Measurements from ENCODE around the gene LRMDA.

Gene LRMDA

DNA sequence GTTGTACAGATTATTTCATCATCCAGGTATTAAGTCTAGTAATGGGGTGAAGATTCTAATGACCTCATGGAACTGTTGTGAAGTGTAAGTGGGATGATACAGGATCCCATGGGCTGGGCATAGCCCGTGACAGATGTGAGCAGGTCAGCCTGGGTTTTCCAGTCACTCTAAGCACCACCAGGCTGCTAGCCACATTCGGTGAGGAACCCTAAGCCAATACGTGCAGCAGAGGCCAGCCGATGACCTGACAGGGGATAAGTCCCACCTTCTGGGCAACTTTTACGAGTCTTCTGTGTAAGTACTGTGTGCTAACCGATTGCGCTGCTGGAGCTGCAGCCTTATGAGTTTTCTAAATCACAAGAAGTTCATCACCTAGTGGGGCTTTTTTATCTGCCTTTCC, 37.2 kb upstream of the LRMDA start:
- no peak overlapping the region for H3K4me3 ChIP-seq (ENCODE audit: low read length)
- H2BK15ac ChIP-seq (replicated peaks; ENCODE audit: low read depth): no peak overlapping the region
- no peak overlapping the region for H3K4ac ChIP-seq (ENCODE audit: low read depth, low read length)
- no peak overlapping the region for H2AK5ac ChIP-seq (ENCODE audit: low read length)
- no peak overlapping the region for H3K18ac ChIP-seq (ENCODE audit: low read length)
- H2BK120ac ChIP-seq (ENCODE audit: low read depth, low read length): no peak overlapping the region
- no peak overlapping the region for H4K8ac ChIP-seq (ENCODE audit: low read depth, low read length)
- H3K79me2 ChIP-seq (ENCODE audit: control insufficient read depth, insufficient read depth, low read length): no peaks in the 10 kb centered on the region
- H3K27me3 ChIP-seq (ENCODE audit: insufficient read depth, low read length, poor library complexity): peaks cover 48% of the 10 kb centered on the region
- WGBS (ENCODE audit: extremely low coverage, insufficient coverage, low lambda C conversion rate): no CpG with 5 or more reads among the region's 7 CpGs
- no peak overlapping the region for H3K23ac ChIP-seq (ENCODE audit: low read length)
- DNase-seq: no peak
- H3K27ac ChIP-seq (ENCODE audit: low read depth, low read length): no peak overlapping the region
- no peaks in the 10 kb centered on the region for H3K36me3 ChIP-seq (ENCODE audit: control insufficient read depth, insufficient read depth, low read length)
- H3K4me1 ChIP-seq (ENCODE audit: control insufficient read depth, low read depth, low read length): no peaks in the 10 kb centered on the region
- H3K56ac ChIP-seq (ENCODE audit: low read length): no peak overlapping the region
- H2BK5ac ChIP-seq (ENCODE audit: low read length): no peak overlapping the region
- no peak overlapping the region for H4K5ac ChIP-seq (ENCODE audit: low read length)
- H3K79me1 ChIP-seq (ENCODE audit: low read length): no peaks in the 10 kb centered on the region
- H3K4me2 ChIP-seq (ENCODE audit: low read length): no peak overlapping the region
- no peak overlapping the region for H3K9ac ChIP-seq (ENCODE audit: low read length)

DNA sequence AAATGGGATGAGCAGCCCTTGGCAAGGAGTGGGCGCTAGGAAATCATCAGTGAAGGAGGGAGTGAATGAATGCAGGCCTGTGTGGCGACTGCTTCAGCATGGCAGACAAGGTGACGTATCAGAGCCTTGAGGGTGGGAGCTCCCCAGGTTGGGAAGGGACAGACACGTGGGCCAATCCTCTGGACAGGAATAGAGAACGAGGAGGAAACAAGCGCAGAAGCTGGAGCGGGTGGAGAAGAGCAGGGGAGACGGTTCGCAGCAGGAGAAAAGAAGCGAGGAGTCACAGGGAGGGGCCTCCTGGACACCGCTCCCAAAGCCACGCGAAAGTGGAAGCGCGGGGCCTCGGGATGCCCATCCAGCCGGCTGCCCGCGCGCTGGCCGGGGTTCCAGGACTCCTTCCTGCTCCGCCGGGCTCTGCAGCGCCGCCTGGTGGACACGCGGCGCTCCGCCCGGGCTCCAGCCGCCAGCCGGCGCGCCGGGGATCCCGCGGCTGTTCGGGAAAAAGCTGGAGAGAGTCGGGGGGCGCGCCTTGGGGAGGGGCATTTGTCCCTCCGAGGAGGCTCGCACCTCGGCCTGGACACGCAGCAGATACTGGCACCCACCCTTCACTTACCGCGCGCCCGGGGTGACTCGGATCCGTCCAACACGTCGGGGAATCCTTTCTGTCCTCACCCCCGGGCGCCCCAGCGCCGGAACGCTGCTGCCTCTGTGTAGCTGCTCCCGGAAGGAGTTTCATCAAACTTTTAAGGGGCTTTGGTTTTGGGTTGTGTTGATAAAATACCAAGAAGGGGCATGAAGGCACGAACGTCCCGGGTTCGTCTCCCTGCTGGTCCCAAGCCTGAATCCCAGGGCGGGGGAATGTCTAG, 36.1 kb upstream of the LRMDA start:
- H3K79me2 ChIP-seq (ENCODE audit: control insufficient read depth, insufficient read depth, low read length): no peaks in the 10 kb centered on the region
- H3K79me1 ChIP-seq (ENCODE audit: low read length): no peaks in the 10 kb centered on the region
- no peak overlapping the region for H3K23ac ChIP-seq (ENCODE audit: low read length)
- no CpG with 5 or more reads among the region's 64 CpGs for WGBS (ENCODE audit: extremely low coverage, insufficient coverage, low lambda C conversion rate)
- no peak overlapping the region for H3K27ac ChIP-seq (ENCODE audit: low read depth, low read length)
- H3K4me3 ChIP-seq (ENCODE audit: low read length): no peak overlapping the region
- H3K27me3 ChIP-seq (ENCODE audit: insufficient read depth, low read length, poor library complexity): peaks cover 53% of the 10 kb centered on the region
- no peak overlapping the region for H2BK120ac ChIP-seq (ENCODE audit: low read depth, low read length)
- peak; percentile 59 for DNase-seq
- H3K4me1 ChIP-seq (ENCODE audit: control insufficient read depth, low read depth, low read length): no peaks in the 10 kb centered on the region
- H3K36me3 ChIP-seq (ENCODE audit: control insufficient read depth, insufficient read depth, low read length): no peaks in the 10 kb centered on the region
- H3K4ac ChIP-seq (ENCODE audit: low read depth, low read length): no peak overlapping the region
- peak overlapping the region; percentile 60 for H3K56ac ChIP-seq (ENCODE audit: low read length)
- no peak overlapping the region for H3K18ac ChIP-seq (ENCODE audit: low read length)
- no peak overlapping the region for H2BK5ac ChIP-seq (ENCODE audit: low read length)
- H3K4me2 ChIP-seq (ENCODE audit: low read length): peak overlapping the region; percentile 75
- peak overlapping the region; percentile 40 for H3K9ac ChIP-seq (ENCODE audit: low read length)
- H2AK5ac ChIP-seq (ENCODE audit: low read length): no peak overlapping the region
- no peak overlapping the region for H4K5ac ChIP-seq (ENCODE audit: low read length)
- H2BK15ac ChIP-seq (replicated peaks; ENCODE audit: low read depth): no peak overlapping the region
- H4K8ac ChIP-seq (ENCODE audit: low read depth, low read length): no peak overlapping the region

DNA sequence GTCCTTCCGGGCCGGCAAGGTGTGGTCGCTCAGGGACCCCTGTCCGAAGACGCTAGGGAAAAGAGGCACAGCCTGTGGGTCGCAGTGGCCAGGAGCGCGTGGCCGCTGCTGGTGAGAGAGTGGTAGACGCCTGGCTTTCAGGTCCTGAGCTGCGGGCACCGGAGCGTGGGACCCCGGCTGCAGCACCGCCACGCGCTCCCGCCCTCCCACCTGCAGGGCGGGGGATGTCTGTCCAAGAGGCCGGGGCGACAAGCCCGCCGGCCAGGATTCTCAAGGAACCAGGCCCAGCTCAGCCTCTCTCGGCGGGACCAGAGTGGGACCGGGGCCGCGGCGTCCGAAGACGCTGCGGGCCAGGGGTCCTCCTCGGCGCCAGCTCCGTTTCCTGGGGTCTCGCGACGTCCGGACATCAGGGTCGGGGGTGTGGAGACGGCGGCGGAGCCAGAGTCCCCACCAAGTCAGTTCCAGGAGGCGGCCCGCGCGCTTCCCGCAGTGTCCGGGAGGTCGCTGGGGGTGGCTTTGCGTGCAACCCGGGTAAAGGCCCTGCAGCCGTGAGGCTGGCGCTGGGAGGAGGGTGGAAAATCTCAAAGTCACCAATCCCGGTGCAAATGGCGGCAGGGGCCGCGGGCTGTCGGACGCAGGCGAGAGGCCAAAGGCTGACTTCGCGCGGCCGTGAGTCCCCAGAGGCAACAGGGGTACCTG, 35.3 kb upstream of the LRMDA start:
- peak overlapping the region; percentile 6 for H4K8ac ChIP-seq (ENCODE audit: low read depth, low read length)
- no peaks in the 10 kb centered on the region for H3K4me1 ChIP-seq (ENCODE audit: control insufficient read depth, low read depth, low read length)
- H3K79me2 ChIP-seq (ENCODE audit: control insufficient read depth, insufficient read depth, low read length): no peaks in the 10 kb centered on the region
- H3K56ac ChIP-seq (ENCODE audit: low read length): peak overlapping the region; percentile 62
- whole genome bisulfite sequencing (ENCODE audit: extremely low coverage, insufficient coverage, low lambda C conversion rate): no CpG with 5 or more reads among the region's 65 CpGs
- H2BK15ac ChIP-seq (replicated peaks; ENCODE audit: low read depth): no peak overlapping the region
- no peaks in the 10 kb centered on the region for H3K36me3 ChIP-seq (ENCODE audit: control insufficient read depth, insufficient read depth, low read length)
- H3K4ac ChIP-seq (ENCODE audit: low read depth, low read length): no peak overlapping the region
- H4K5ac ChIP-seq (ENCODE audit: low read length): no peak overlapping the region
- peak; percentile 33 for DNase-seq
- H3K4me2 ChIP-seq (ENCODE audit: low read length): peak overlapping the region; percentile 75
- no peak overlapping the region for H3K27ac ChIP-seq (ENCODE audit: low read depth, low read length)
- no peak overlapping the region for H3K23ac ChIP-seq (ENCODE audit: low read length)
- H2BK120ac ChIP-seq (ENCODE audit: low read depth, low read length): no peak overlapping the region
- no peak overlapping the region for H2AK5ac ChIP-seq (ENCODE audit: low read length)
- peaks cover 59% of the 10 kb centered on the region for H3K27me3 ChIP-seq (ENCODE audit: insufficient read depth, low read length, poor library complexity)
- no peaks in the 10 kb centered on the region for H3K79me1 ChIP-seq (ENCODE audit: low read length)
- peak overlapping the region; percentile 43 for H3K9ac ChIP-seq (ENCODE audit: low read length)
- H3K18ac ChIP-seq (ENCODE audit: low read length): peak overlapping the region; percentile 5
- peak overlapping the region; percentile 11 for H3K4me3 ChIP-seq (ENCODE audit: low read length)
- H2BK5ac ChIP-seq (ENCODE audit: low read length): no peak overlapping the region

DNA sequence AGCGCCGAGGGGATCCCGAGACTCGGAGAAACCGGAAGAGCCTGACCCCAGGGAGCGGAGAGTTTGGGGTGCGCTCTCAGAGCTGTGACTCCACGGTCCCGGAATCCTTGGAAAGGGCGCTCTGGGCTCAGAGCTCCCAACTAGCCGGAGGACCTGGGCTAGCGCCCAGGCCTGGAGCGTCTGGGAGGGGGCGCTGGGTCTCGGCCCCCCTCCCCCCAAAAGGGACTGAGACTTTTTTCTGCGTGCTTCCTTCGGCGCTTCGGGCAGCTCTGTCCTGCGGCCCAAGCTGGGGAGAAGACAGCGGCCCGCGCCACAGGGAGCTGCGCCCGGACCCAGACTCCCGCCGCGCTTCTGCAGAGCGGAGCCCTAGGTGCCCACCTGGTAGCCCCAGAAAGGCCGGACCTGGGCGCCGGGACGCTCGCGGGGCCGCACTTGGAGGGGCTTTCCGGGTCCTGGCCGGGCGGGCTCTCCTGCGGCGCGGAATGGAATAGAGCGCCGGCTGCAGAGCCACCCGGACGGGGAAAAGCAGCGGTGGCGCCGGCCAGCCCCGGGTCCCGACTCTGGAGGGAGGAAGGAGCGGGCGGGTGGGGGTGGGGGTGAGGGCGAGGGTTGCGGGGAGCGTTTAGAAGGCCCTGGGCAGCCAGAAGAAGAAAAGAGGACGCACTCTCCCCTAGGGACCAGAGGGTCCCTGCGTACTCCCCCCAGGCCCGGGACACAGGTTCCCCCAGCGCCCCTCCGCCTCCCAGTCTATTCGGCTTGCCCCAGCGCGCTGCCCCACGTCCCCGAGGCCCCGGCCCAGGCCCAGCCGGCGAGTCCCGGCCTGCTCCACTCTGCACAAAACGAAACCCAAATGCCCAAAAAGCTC, 34.6 kb upstream of the LRMDA start:
- H3K36me3 ChIP-seq (ENCODE audit: control insufficient read depth, insufficient read depth, low read length): no peaks in the 10 kb centered on the region
- H3K4me2 ChIP-seq (ENCODE audit: low read length): peak overlapping the region; percentile 75
- peaks cover 59% of the 10 kb centered on the region for H3K27me3 ChIP-seq (ENCODE audit: insufficient read depth, low read length, poor library complexity)
- H3K4me3 ChIP-seq (ENCODE audit: low read length): peak overlapping the region; percentile 11
- no peak overlapping the region for H3K27ac ChIP-seq (ENCODE audit: low read depth, low read length)
- no peak overlapping the region for H2BK15ac ChIP-seq (replicated peaks; ENCODE audit: low read depth)
- H3K4ac ChIP-seq (ENCODE audit: low read depth, low read length): no peak overlapping the region
- H3K79me1 ChIP-seq (ENCODE audit: low read length): no peaks in the 10 kb centered on the region
- H2AK5ac ChIP-seq (ENCODE audit: low read length): no peak overlapping the region
- no peak overlapping the region for H4K5ac ChIP-seq (ENCODE audit: low read length)
- H4K8ac ChIP-seq (ENCODE audit: low read depth, low read length): peak overlapping the region; percentile 6
- no peaks in the 10 kb centered on the region for H3K79me2 ChIP-seq (ENCODE audit: control insufficient read depth, insufficient read depth, low read length)
- peak; percentile 27 for DNase-seq
- no peaks in the 10 kb centered on the region for H3K4me1 ChIP-seq (ENCODE audit: control insufficient read depth, low read depth, low read length)
- no peak overlapping the region for H2BK120ac ChIP-seq (ENCODE audit: low read depth, low read length)
- no CpG with 5 or more reads among the region's 71 CpGs for WGBS (ENCODE audit: extremely low coverage, insufficient coverage, low lambda C conversion rate)
- no peak overlapping the region for H2BK5ac ChIP-seq (ENCODE audit: low read length)
- no peak overlapping the region for H3K23ac ChIP-seq (ENCODE audit: low read length)
- peak overlapping the region; percentile 43 for H3K9ac ChIP-seq (ENCODE audit: low read length)
- peak overlapping the region; percentile 62 for H3K56ac ChIP-seq (ENCODE audit: low read length)
- peak overlapping the region; percentile 5 for H3K18ac ChIP-seq (ENCODE audit: low read length)

DNA sequence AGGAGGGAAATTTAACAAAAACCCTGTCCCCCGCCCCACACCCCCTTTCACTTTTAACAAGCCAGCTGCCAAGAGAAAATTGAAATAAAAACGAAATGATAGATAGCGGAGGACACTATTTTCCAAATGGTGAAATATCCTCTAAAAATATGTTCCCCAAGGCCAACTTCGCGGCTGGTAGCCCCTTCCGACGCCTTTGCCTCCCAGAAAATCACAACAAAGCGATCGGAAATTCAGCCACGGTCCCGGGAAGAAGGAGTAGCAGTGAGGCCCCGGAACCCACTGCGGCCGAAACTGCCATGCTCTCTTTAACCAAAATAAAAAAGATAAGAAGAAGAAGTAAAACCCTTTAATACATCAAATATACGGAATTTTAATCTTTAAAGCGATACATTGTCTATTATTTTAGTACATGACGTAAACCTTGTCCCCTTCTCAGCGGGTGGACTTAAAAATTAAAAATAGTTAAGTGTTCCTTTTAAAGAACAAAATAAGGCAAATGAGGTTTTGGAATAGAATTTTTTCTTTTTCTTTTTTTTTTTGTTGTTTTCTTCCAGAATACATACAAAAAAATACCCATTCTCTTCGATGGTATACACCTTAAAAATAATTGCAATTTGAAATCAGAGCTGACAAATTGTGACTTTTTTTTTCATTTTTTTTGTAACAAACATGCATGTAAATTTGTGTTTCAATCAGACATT, 33.8 kb upstream of the LRMDA start:
- Histone ChIP-seq H3K36me3 (ENCODE audit: control insufficient read depth, insufficient read depth, low read length) (no peaks in the 10 kb centered on the region), H2BK120ac (ENCODE audit: low read depth, low read length) (no peak overlapping the region), H2AK5ac (ENCODE audit: low read length) (no peak overlapping the region), H2BK5ac (ENCODE audit: low read length) (no peak overlapping the region), H3K18ac (ENCODE audit: low read length) (no peak overlapping the region), H3K79me2 (ENCODE audit: control insufficient read depth, insufficient read depth, low read length) (no peaks in the 10 kb centered on the region), H4K8ac (ENCODE audit: low read depth, low read length) (no peak overlapping the region), H3K79me1 (ENCODE audit: low read length) (no peaks in the 10 kb centered on the region), H4K5ac (ENCODE audit: low read length) (no peak overlapping the region), H3K4me1 (ENCODE audit: control insufficient read depth, low read depth, low read length) (no peaks in the 10 kb centered on the region), H3K4ac (ENCODE audit: low read depth, low read length) (no peak overlapping the region), H3K27me3 (ENCODE audit: insufficient read depth, low read length, poor library complexity) (peaks cover 55% of the 10 kb centered on the region), H3K9ac (ENCODE audit: low read length) (no peak overlapping the region), H3K27ac (ENCODE audit: low read depth, low read length) (no peak overlapping the region), H3K4me2 (ENCODE audit: low read length) (no peak overlapping the region), H2BK15ac (replicated peaks; ENCODE audit: low read depth) (no peak overlapping the region), H3K23ac (ENCODE audit: low read length) (no peak overlapping the region), H3K4me3 (ENCODE audit: low read length) (no peak overlapping the region), H3K56ac (ENCODE audit: low read length) (no peak overlapping the region)
- peak; percentile 26 for DNase-seq
- WGBS (ENCODE audit: extremely low coverage, insufficient coverage, low lambda C conversion rate): no CpG with 5 or more reads among the region's 19 CpGs
